OCI-LY3 (cell line): ENCODE results near the gene TMOD4.

ENCODE experiments used
- CTCF ChIP-seq: fragments of 200-600, 300-600 bp; sonication (generic); IDR thresholded peaks from 2 replicates; pipeline ENCODE4 v1.5.1; 2014; ENCODE audit warnings: antibody characterized with exemption, low read length, low read depth
- EZH2phosphoT487 ChIP-seq: fragments of 200-600 bp; shearing (Covaris generic); IDR thresholded peaks from 2 replicates; pipeline ENCODE4 v1.6.1; 2018; ENCODE audit warnings: antibody characterized with exemption, mixed run types, low read depth

- TF ChIP-seq CTCF (no peak), EZH2phosphoT487 (no peak)
Measured at GRCh38 chr1:151132335-151133017, 43.3 kb downstream of the TMOD4 start.
